GM23338 (cell line): Measurements from ENCODE around the gene ZCCHC2.

Experiments
- CREB1 ChIP-seq: fragments of 250-450 bp; sonication (Bioruptor Pico); IDR thresholded peaks from 2 replicates; pipeline ENCODE4 v1.5.0; 2020; ENCODE audit warnings: low read depth, mild to moderate bottlenecking, moderate library complexity
- CTCF ChIP-seq, 2 experiments: fragments of 200-600 bp in 1 of 2; sonication (generic) in 1 of 2; conservative IDR thresholded peaks; 2 replicates each; pipeline versions ENCODE4 v1.5.1 to v1.6.1; 2016 to 2017; ENCODE audit warnings: antibody characterized with exemption in 2 of 2, low read depth in 2 of 2, mild to moderate bottlenecking in 2 of 2, moderate library complexity in 1 of 2
- ETS1 ChIP-seq: IDR thresholded peaks from 2 replicates; pipeline ENCODE4 v1.6.1; 2016; ENCODE audit warnings: antibody characterized with exemption
- EZH2 ChIP-seq: fragments of 200-600 bp; sonication (generic); IDR thresholded peaks from one replicate; pipeline ENCODE4 v1.8.0; 2017; ENCODE audit warnings: antibody characterized with exemption, mild to moderate bottlenecking, low read depth; ENCODE audit not compliant: unreplicated experiment
- EZH2phosphoT487 ChIP-seq: fragments of 200-600 bp; sonication (generic); IDR thresholded peaks from one replicate; pipeline ENCODE4 v1.8.1; 2018; ENCODE audit warnings: antibody characterized with exemption; ENCODE audit not compliant: unreplicated experiment
- JUNB ChIP-seq: IDR thresholded peaks from one replicate; pipeline ENCODE4 v1.6.1; 2016; ENCODE audit warnings: antibody characterized with exemption; ENCODE audit not compliant: unreplicated experiment
- NANOG ChIP-seq: IDR thresholded peaks from 2 replicates; pipeline ENCODE4 v1.6.1; 2016; ENCODE audit warnings: antibody characterized with exemption, borderline replicate concordance
- POLR2AphosphoS5 ChIP-seq: IDR thresholded peaks from 2 replicates; pipeline ENCODE4 v1.6.1; 2016; ENCODE audit warnings: antibody characterized with exemption, low read depth
- REST ChIP-seq: IDR thresholded peaks from one replicate; pipeline ENCODE4 v1.6.1; 2018; ENCODE audit warnings: antibody characterized with exemption; ENCODE audit not compliant: unreplicated experiment
- STAT1 ChIP-seq: IDR thresholded peaks from one replicate; pipeline ENCODE4 v1.6.1; 2016; ENCODE audit warnings: antibody characterized with exemption; ENCODE audit not compliant: unreplicated experiment
- ZNF462 ChIP-seq: fragments of 250-450 bp; sonication (Bioruptor Pico); IDR thresholded peaks from 2 replicates; pipeline ENCODE4 v1.5.0; 2020; ENCODE audit warnings: mild to moderate bottlenecking, moderate library complexity

GRCh38 chr18:62537042-62537894 is 14.4 kb downstream of the ZCCHC2 start:
- no peak for TF ChIP-seq CTCF (conservative IDR thresholded peaks at IDR 0.05; ENCODE audit: low read depth in 2 of 2)
- no peak for TF ChIP-seq POLR2AphosphoS5
- TF ChIP-seq EZH2 = no peak
- no peak for TF ChIP-seq ZNF462 (CRISPR knock-in tag)
- TF ChIP-seq ETS1 = no peak
- no peak for TF ChIP-seq CREB1
- no peak for TF ChIP-seq NANOG
- no peak for TF ChIP-seq JUNB
- TF ChIP-seq REST = no peak
- no peak for TF ChIP-seq STAT1
- TF ChIP-seq EZH2phosphoT487 = no peak
